HG02884 (cell line): Measurements from ENCODE around the gene CBLN3.

Source experiments
- ATAC-seq: cut with Tn5 transposase; IDR thresholded peaks from one replicate; pipeline ENCODE4 v1.9.1; 2021; ENCODE audit warnings: mild to moderate bottlenecking, moderate library complexity; ENCODE audit not compliant: unreplicated experiment

The CBLN3 gene

GRCh38 chr14:24426912-24427536 lies 2.4 kb downstream of the CBLN3 start:
- no peak for ATAC-seq

GRCh38 chr14:24426150-24426911 lies 3.1 kb downstream of the CBLN3 start:
- ATAC-seq: no peak

- no peak for ATAC-seq
Observed at GRCh38 chr14:24425704-24426103, 3.8 kb downstream of the CBLN3 start.

- ATAC-seq: no peak
Observed at GRCh38 chr14:24422694-24423601, 6.5 kb downstream of the CBLN3 start.

- no peak for ATAC-seq
Observed at GRCh38 chr14:24422261-24422660, 7.2 kb downstream of the CBLN3 start.

GRCh38 chr14:24418492-24418873 lies 11.0 kb downstream of the CBLN3 start:
- no peak for ATAC-seq

- ATAC-seq: no peak
Observed at GRCh38 chr14:24417832-24418491, 11.5 kb downstream of the CBLN3 start.

GRCh38 chr14:24416932-24417619 lies 12.4 kb downstream of the CBLN3 start:
- no peak for ATAC-seq

- no peak for ATAC-seq
Observed at GRCh38 chr14:24416254-24416931, 13.1 kb downstream of the CBLN3 start.

GRCh38 chr14:24415421-24416253 lies 13.8 kb downstream of the CBLN3 start:
- no peak for ATAC-seq

GRCh38 chr14:24414732-24415420 lies 14.6 kb downstream of the CBLN3 start:
- no peak for ATAC-seq

GRCh38 chr14:24414077-24414476 lies 15.4 kb downstream of the CBLN3 start:
- ATAC-seq: no peak

- ATAC-seq: no peak
Observed at GRCh38 chr14:24411443-24412389, 17.8 kb downstream of the CBLN3 start.

GRCh38 chr14:24409956-24410355 lies 19.5 kb downstream of the CBLN3 start:
- ATAC-seq: no peak

GRCh38 chr14:24409192-24409591 lies 20.3 kb downstream of the CBLN3 start:
- ATAC-seq: no peak

GRCh38 chr14:24408764-24409163 lies 20.7 kb downstream of the CBLN3 start:
- no peak for ATAC-seq

GRCh38 chr14:24407608-24408325 lies 21.7 kb downstream of the CBLN3 start:
- ATAC-seq: no peak
